ENCODE data around the gene RNU1-2.
"Not testable (repeated sequence)": the region's sequence is repeated elsewhere in the genome, so short reads cannot be mapped to it uniquely, and the experiment has no call there.

RNU1-2 gene

DNA sequence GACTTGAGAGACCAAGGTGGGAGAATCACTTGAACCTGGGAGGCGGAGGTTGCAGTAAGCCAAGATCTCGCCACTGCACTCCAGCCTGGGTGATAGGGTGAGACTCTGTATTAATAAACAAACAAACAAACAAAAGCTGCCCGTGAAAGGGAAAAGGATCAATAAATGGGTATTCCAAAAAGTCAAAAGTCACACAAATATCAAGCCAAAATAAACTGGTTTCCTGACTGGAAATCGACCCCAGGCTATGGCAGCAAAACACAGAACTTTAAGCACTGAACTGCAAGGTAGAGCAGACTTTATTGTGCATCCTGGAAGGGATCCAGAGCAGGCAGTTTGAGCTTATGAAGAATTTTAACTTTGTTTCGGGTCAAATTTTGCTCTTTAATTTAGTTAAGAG is 11.3 kb upstream of the RNU1-2 start:
- DNase-seq: not testable (repeated sequence)

DNA sequence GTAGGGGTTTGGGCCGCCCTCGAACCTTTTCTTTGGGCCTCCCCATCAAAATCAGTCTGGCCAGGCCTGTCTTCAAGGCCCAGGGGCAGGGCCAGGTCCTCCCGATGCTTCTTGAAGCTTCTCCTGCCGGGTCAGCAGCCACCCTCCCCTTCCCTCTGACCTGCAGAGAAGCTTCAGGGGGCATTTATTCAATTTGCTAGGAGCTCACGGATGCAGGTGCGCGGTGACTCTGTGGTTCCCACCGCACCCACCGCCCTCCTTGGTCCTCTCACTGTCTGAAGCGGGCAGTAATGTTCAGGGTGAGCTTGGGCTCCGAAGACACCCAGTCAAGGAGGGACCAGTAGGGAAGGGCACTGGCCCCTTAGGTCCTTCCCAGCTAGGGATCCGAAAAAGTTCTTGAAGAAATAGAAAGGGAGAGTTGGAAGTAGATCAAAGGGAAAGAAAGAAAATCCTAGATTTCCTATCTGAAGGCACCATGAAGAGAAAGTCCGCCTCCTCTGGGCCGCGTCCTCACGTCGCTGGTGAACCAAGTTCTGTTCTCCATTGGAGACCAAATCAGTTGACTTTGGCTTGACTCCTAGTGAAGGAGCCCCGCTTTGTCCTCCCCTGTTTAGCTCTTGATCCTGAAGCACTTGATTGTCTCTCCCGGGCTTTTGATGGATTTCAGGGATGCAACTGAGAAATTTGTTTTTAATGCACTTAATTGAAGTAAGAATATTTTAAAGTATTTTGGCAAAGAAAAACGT is 8.7 kb upstream of the RNU1-2 start:
- H3K79me1 ChIP-seq (ENCODE audit: low read length): peaks cover 5% of the 10 kb centered on the region
- no peak overlapping the region for H2AK5ac ChIP-seq (ENCODE audit: low read length)
- no peak overlapping the region for H3K4ac ChIP-seq (ENCODE audit: low read depth, low read length)
- peaks cover 4% of the 10 kb centered on the region for H3K79me2 ChIP-seq (ENCODE audit: control insufficient read depth, insufficient read depth, low read length, poor library complexity)
- no peak overlapping the region for H3K27ac ChIP-seq (ENCODE audit: low read depth, low read length)
- H2BK120ac ChIP-seq (ENCODE audit: insufficient read depth, low read length, poor library complexity): no peak overlapping the region
- H3K4me3 ChIP-seq (ENCODE audit: low read depth, low read length): no peak overlapping the region
- H3K36me3 ChIP-seq (ENCODE audit: control insufficient read depth in 1 of 2, insufficient read depth in 2 of 2, low read length in 2 of 2): no peaks in the 10 kb centered on the region
- no peak overlapping the region for H2AFZ ChIP-seq (ENCODE audit: insufficient read depth, low read length, poor library complexity)
- no peak overlapping the region for H3K23ac ChIP-seq (ENCODE audit: low read length)
- no peak overlapping the region for H3K9ac ChIP-seq (ENCODE audit: low read length)
- no peak overlapping the region for H4K12ac ChIP-seq (ENCODE audit: low read depth, low read length)
- no peak overlapping the region for H3K4me2 ChIP-seq (ENCODE audit: low read length)
- H2BK5ac ChIP-seq (ENCODE audit: low read depth, low read length, poor library complexity): no peak overlapping the region
- no peaks in the 10 kb centered on the region for H3K9me3 ChIP-seq (ENCODE audit: insufficient read depth, low read depth, low read length)
- no peaks in the 10 kb centered on the region for H3K27me3 ChIP-seq (ENCODE audit: insufficient read depth, low read length)
- H4K8ac ChIP-seq (ENCODE audit: low read depth, low read length): no peak overlapping the region
- no peak overlapping the region for H3K18ac ChIP-seq (ENCODE audit: low read length)
- DNase-seq: no peak
- H3K4me1 ChIP-seq (ENCODE audit: control insufficient read depth in 1 of 2, insufficient read depth in 2 of 2, low read length in 2 of 2): no peaks in the 10 kb centered on the region
- H4K91ac ChIP-seq (ENCODE audit: low read depth, low read length): no peak overlapping the region
- no peak overlapping the region for H2BK12ac ChIP-seq (ENCODE audit: low read length)
- no peak overlapping the region for H3K14ac ChIP-seq (ENCODE audit: low read length)
- no CpG with 5 or more reads among the region's 20 CpGs for WGBS (ENCODE audit: extremely low coverage, insufficient coverage, insufficient read length)

More for the DNA sequence above, 11.3 kb upstream of the RNU1-2 start:
- not testable (repeated sequence) for H2BK5ac ChIP-seq (ENCODE audit: low read depth, low read length, poor library complexity); H4K12ac ChIP-seq (ENCODE audit: low read depth, low read length); H3K79me2 ChIP-seq (ENCODE audit: control insufficient read depth, insufficient read depth, low read length, poor library complexity); H3K9ac ChIP-seq (ENCODE audit: low read length); H2BK120ac ChIP-seq (ENCODE audit: insufficient read depth, low read length, poor library complexity); H3K27me3 ChIP-seq (ENCODE audit: insufficient read depth, low read length); H3K4me3 ChIP-seq (ENCODE audit: low read depth, low read length); H2AK5ac ChIP-seq (ENCODE audit: low read length); H3K14ac ChIP-seq (ENCODE audit: low read length); H3K18ac ChIP-seq (ENCODE audit: low read length); H4K91ac ChIP-seq (ENCODE audit: low read depth, low read length); H2AFZ ChIP-seq (ENCODE audit: insufficient read depth, low read length, poor library complexity); H3K4me2 ChIP-seq (ENCODE audit: low read length); H3K4ac ChIP-seq (ENCODE audit: low read depth, low read length); H4K8ac ChIP-seq (ENCODE audit: low read depth, low read length); H3K79me1 ChIP-seq (ENCODE audit: low read length); H3K9me3 ChIP-seq (ENCODE audit: insufficient read depth, low read depth, low read length); H3K27ac ChIP-seq (ENCODE audit: low read depth, low read length); H3K4me1 ChIP-seq (ENCODE audit: control insufficient read depth in 1 of 2, insufficient read depth in 2 of 2, low read length in 2 of 2); H3K36me3 ChIP-seq (ENCODE audit: control insufficient read depth in 1 of 2, insufficient read depth in 2 of 2, low read length in 2 of 2); H3K23ac ChIP-seq (ENCODE audit: low read length); H2BK12ac ChIP-seq (ENCODE audit: low read length)
- no CpG with 5 or more reads among the region's 5 CpGs for WGBS (ENCODE audit: extremely low coverage, insufficient coverage, insufficient read length)

DNA sequence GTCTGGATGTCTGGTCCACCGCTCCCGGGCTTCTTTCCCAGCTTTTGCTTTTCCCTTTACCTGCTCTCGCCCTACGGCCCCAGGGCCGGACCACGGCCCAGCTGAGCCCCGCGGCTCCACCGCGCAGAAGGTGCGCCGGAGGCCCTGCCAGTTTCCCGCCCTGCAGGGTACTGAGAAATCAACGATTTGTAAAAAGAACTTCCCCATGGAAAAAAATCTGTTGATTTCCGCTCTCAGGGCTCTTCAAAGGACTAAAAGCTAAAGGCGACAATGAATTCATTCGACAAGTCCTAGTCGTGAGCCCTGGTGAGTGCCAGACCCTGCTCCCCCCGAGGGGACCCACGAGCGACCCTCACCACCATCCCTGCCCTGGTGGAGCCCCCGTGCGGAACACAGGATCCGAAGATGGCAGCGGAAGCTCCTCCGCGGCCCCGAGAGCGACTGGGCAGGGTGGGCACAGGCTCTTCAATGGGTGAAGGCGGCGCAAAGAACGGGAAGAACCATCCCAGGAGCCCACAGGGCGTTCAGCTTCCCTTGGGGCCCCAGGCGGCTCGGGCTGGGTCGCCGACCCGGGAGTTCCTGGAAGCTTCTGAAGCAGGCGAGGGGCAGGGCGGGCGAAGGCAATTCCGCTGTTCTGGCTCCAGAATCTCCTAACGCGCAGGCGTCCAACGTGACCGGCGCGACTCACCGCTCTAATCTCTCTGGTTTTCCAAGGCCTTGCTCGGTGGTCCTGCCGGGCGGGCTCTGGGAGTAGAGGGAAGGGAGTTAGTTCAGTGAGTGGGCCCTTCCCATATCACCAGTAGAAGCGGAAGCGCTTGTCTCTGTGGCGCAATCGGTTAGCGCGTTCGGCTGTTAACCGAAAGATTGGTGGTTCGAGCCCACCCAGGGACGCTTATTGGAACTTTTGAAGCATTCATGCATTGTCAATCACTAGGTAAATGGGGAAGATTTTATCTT is 6.6 kb upstream of the RNU1-2 start:
- Histone ChIP-seq H3K27ac (ENCODE audit: low read depth, low read length) (peak overlapping the region; percentile 88), H4K8ac (ENCODE audit: low read depth, low read length) (peak overlapping the region; percentile 86), H3K4me3 (ENCODE audit: low read depth, low read length) (peak overlapping the region; percentile 67), H2AFZ (ENCODE audit: insufficient read depth, low read length, poor library complexity) (peak overlapping the region; percentile 96), H3K14ac (ENCODE audit: low read length) (peak overlapping the region; percentile 76), H2BK12ac (ENCODE audit: low read length) (no peak overlapping the region), H3K4me2 (ENCODE audit: low read length) (peak overlapping the region; percentile 59), H2BK120ac (ENCODE audit: insufficient read depth, low read length, poor library complexity) (peak overlapping the region; percentile 74), H3K9me3 (ENCODE audit: insufficient read depth, low read depth, low read length) (no peaks in the 10 kb centered on the region), H3K79me1 (ENCODE audit: low read length) (peaks cover 5% of the 10 kb centered on the region), H4K12ac (ENCODE audit: low read depth, low read length) (peak overlapping the region; percentile 76), H2BK5ac (ENCODE audit: low read depth, low read length, poor library complexity) (peak overlapping the region; percentile 71), H3K4ac (ENCODE audit: low read depth, low read length) (peak overlapping the region; percentile 82), H3K79me2 (ENCODE audit: control insufficient read depth, insufficient read depth, low read length, poor library complexity) (peaks cover 4% of the 10 kb centered on the region), H3K9ac (ENCODE audit: low read length) (peak overlapping the region; percentile 59), H2AK5ac (ENCODE audit: low read length) (no peak overlapping the region), H3K36me3 (ENCODE audit: control insufficient read depth in 1 of 2, insufficient read depth in 2 of 2, low read length in 2 of 2) (no peaks in the 10 kb centered on the region), H3K27me3 (ENCODE audit: insufficient read depth, low read length) (no peaks in the 10 kb centered on the region), H3K23ac (ENCODE audit: low read length) (no peak overlapping the region), H3K4me1 (ENCODE audit: control insufficient read depth in 1 of 2, insufficient read depth in 2 of 2, low read length in 2 of 2) (no peaks in the 10 kb centered on the region), H4K91ac (ENCODE audit: low read depth, low read length) (peak overlapping the region; percentile 81), H3K18ac (ENCODE audit: low read length) (peak overlapping the region; percentile 49)
- WGBS (ENCODE audit: extremely low coverage, insufficient coverage, insufficient read length): no CpG with 5 or more reads among the region's 63 CpGs
- peak; percentile 89 to 98 for DNase-seq

DNA sequence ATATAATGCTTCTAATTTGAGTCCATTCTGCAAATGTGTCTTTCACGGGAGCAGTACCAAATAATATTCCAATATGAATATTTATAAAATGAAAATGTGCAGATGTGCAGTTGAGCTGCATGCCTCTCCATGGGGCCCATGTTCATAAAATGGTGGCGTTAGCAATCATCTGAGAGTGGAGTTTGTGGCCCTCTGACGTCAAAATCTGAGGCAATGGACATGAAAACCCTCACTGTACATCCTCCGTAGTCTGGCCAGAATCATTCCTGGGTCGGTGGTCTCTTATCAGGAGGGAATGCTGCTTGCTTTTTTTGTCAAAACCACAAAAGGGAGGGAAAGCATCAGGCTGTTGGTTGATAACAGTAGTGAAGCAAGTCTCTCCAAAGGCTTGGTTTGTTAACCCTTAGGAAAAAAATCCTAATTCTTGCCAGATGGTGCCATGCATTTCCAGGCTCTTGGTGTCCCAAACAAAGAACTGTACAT is 5.2 kb upstream of the RNU1-2 start:
- not testable (repeated sequence) for H2BK5ac ChIP-seq (ENCODE audit: low read depth, low read length, poor library complexity); H3K79me1 ChIP-seq (ENCODE audit: low read length); H3K27ac ChIP-seq (ENCODE audit: low read depth, low read length); H2AK5ac ChIP-seq (ENCODE audit: low read length); H3K9me3 ChIP-seq (ENCODE audit: insufficient read depth, low read depth, low read length); H3K79me2 ChIP-seq (ENCODE audit: control insufficient read depth, insufficient read depth, low read length, poor library complexity); H2BK12ac ChIP-seq (ENCODE audit: low read length); H3K18ac ChIP-seq (ENCODE audit: low read length); H2AFZ ChIP-seq (ENCODE audit: insufficient read depth, low read length, poor library complexity); H3K9ac ChIP-seq (ENCODE audit: low read length); H3K23ac ChIP-seq (ENCODE audit: low read length); H3K14ac ChIP-seq (ENCODE audit: low read length); H4K8ac ChIP-seq (ENCODE audit: low read depth, low read length); H3K4me3 ChIP-seq (ENCODE audit: low read depth, low read length); H3K4me1 ChIP-seq (ENCODE audit: control insufficient read depth in 1 of 2, insufficient read depth in 2 of 2, low read length in 2 of 2); H3K36me3 ChIP-seq (ENCODE audit: control insufficient read depth in 1 of 2, insufficient read depth in 2 of 2, low read length in 2 of 2); DNase-seq; H3K27me3 ChIP-seq (ENCODE audit: insufficient read depth, low read length); H3K4ac ChIP-seq (ENCODE audit: low read depth, low read length); H4K91ac ChIP-seq (ENCODE audit: low read depth, low read length); H2BK120ac ChIP-seq (ENCODE audit: insufficient read depth, low read length, poor library complexity); H3K4me2 ChIP-seq (ENCODE audit: low read length); H4K12ac ChIP-seq (ENCODE audit: low read depth, low read length)
- no CpG with 5 or more reads among the region's 5 CpGs for WGBS (ENCODE audit: extremely low coverage, insufficient coverage, insufficient read length)
